ENCODE data around the gene SORCS2. TPM values are rescaled to one million over a fixed set of nuclear protein-coding genes. Genes with fewer than 3 reads are reported as not detected.
A peak's percentile ranks its signal among the peaks of the same experiment; 100 is the strongest.

SORCS2 gene
- total and polyA plus RNA-seq, 2 experiments from 2014 or later = 0.38 to 1.4 TPM

- Histone ChIP-seq H3K79me2 (ENCODE audit: insufficient read depth) (no peaks in the 10 kb centered on the region), H3K27ac (no peak overlapping the region), H3F3A (ENCODE audit: insufficient read depth) (no peaks in the 10 kb centered on the region), H3K4me1 (ENCODE audit: insufficient read depth) (no peaks in the 10 kb centered on the region), H3K36me3 (ENCODE audit: low read depth) (no peaks in the 10 kb centered on the region), H3K9me2 (ENCODE audit: insufficient read depth) (no peaks in the 10 kb centered on the region), H3K4me3 (no peak overlapping the region), H4K20me1 (ENCODE audit: insufficient read depth) (no peaks in the 10 kb centered on the region), H3K27me3 (replicated peaks; ENCODE audit: insufficient read depth) (no peaks in the 10 kb centered on the region), H3K9ac (no peak overlapping the region), H2AFZ (no peak overlapping the region), H3K4me2 (ENCODE audit: unreplicated experiment) (no peak overlapping the region), H3K9me3 (ENCODE audit: low read depth) (no peaks in the 10 kb centered on the region)
- no peak for TF ChIP-seq EZH2phosphoT487 (IDR thresholded peaks at IDR 0.05; ENCODE audit: insufficient read depth, low read depth)
- TF ChIP-seq EZH2 (IDR thresholded peaks at IDR 0.05; ENCODE audit: insufficient read depth, poor library complexity, severe bottlenecking) = no peak
- peak; percentile 62 for DNase-seq
- 33% methylated on average over 17 to 19 of the region's 19 CpGs for WGBS, 2 experiments (ENCODE audit: low coverage in 1 of 2, low lambda C conversion rate in 2 of 2, missing lambda C conversion rate in 2 of 2)
- in situ Hi-C loops (cut with MboI) = loop anchor here (10.0 kb wide), 1 partner anchor 101 kb away; the partner anchor contains the start of gene SORCS2
Observed at GRCh38 chr4:7295911-7296660, 103.7 kb downstream of the SORCS2 start.

GRCh38 chr4:7296661-7297335 lies 104.5 kb downstream of the SORCS2 start:
- DNase-seq = no peak
- no peak overlapping the region for H2AFZ ChIP-seq
- no peaks in the 10 kb centered on the region for H3K9me3 ChIP-seq (ENCODE audit: low read depth)
- no peaks in the 10 kb centered on the region for H3K79me2 ChIP-seq (ENCODE audit: insufficient read depth)
- H3K4me3 ChIP-seq = no peak overlapping the region
- H3K27ac ChIP-seq = no peak overlapping the region
- H3K36me3 ChIP-seq (ENCODE audit: low read depth) = no peaks in the 10 kb centered on the region
- no peaks in the 10 kb centered on the region for H3F3A ChIP-seq (ENCODE audit: insufficient read depth)
- in situ Hi-C loops (cut with MboI) = loop anchor here (10.0 kb wide), 1 partner anchor 102 kb away; the partner anchor contains the start of gene SORCS2
- no peaks in the 10 kb centered on the region for H3K9me2 ChIP-seq (ENCODE audit: insufficient read depth)
- 81 to 86% methylated on average over 10 to 23 of the region's 23 CpGs for whole genome bisulfite sequencing, 2 experiments (ENCODE audit: low coverage in 1 of 2, low lambda C conversion rate in 2 of 2, missing lambda C conversion rate in 2 of 2)
- no peaks in the 10 kb centered on the region for H4K20me1 ChIP-seq (ENCODE audit: insufficient read depth)
- H3K9ac ChIP-seq = no peak overlapping the region
- H3K4me1 ChIP-seq (ENCODE audit: insufficient read depth) = no peaks in the 10 kb centered on the region
- H3K4me2 ChIP-seq (ENCODE audit: unreplicated experiment) = no peak overlapping the region
- TF ChIP-seq EZH2 (IDR thresholded peaks at IDR 0.05; ENCODE audit: insufficient read depth, poor library complexity, severe bottlenecking) (no peak), EZH2phosphoT487 (IDR thresholded peaks at IDR 0.05; ENCODE audit: insufficient read depth, low read depth) (no peak)
- no peaks in the 10 kb centered on the region for H3K27me3 ChIP-seq (replicated peaks; ENCODE audit: insufficient read depth)

GRCh38 chr4:7297374-7297773 lies 105.0 kb downstream of the SORCS2 start:
- in situ Hi-C loops (cut with MboI) = loop anchor here (10.0 kb wide), 1 partner anchor 103 kb away; the partner anchor contains the start of gene SORCS2

GRCh38 chr4:7297881-7298280 lies 105.5 kb downstream of the SORCS2 start:
- no peaks in the 10 kb centered on the region for H3K79me2 ChIP-seq (ENCODE audit: insufficient read depth)
- WGBS, 2 experiments (ENCODE audit: low coverage in 1 of 2, low lambda C conversion rate in 2 of 2, missing lambda C conversion rate in 2 of 2) = 69 to 75% methylated on average over 3 to 8 of the region's 8 CpGs
- no peak for DNase-seq
- no peak overlapping the region for H3K4me2 ChIP-seq (ENCODE audit: unreplicated experiment)
- H4K20me1 ChIP-seq (ENCODE audit: insufficient read depth) = no peaks in the 10 kb centered on the region
- H3K4me3 ChIP-seq = no peak overlapping the region
- in situ Hi-C loops (cut with MboI) = loop anchor here (10.0 kb wide), 1 partner anchor 103 kb away; the partner anchor contains the start of gene SORCS2
- H3K27me3 ChIP-seq (replicated peaks; ENCODE audit: insufficient read depth) = 0 out of 2 replicates have a peak, but pooled peaks cover 2% of the 10 kb centered on the region
- no peak overlapping the region for H3K27ac ChIP-seq
- H3K4me1 ChIP-seq (ENCODE audit: insufficient read depth) = no peaks in the 10 kb centered on the region
- TF ChIP-seq EZH2 (IDR thresholded peaks at IDR 0.05; ENCODE audit: insufficient read depth, poor library complexity, severe bottlenecking) = no peak
- no peak for TF ChIP-seq EZH2phosphoT487 (IDR thresholded peaks at IDR 0.05; ENCODE audit: insufficient read depth, low read depth)
- H3F3A ChIP-seq (ENCODE audit: insufficient read depth) = no peaks in the 10 kb centered on the region
- H3K9me3 ChIP-seq (ENCODE audit: low read depth) = no peaks in the 10 kb centered on the region
- no peaks in the 10 kb centered on the region for H3K36me3 ChIP-seq (ENCODE audit: low read depth)
- no peak overlapping the region for H3K9ac ChIP-seq
- H2AFZ ChIP-seq = no peak overlapping the region
- H3K9me2 ChIP-seq (ENCODE audit: insufficient read depth) = no peaks in the 10 kb centered on the region

More at GRCh38 chr4:7297374-7297773, 105.0 kb downstream of the SORCS2 start:
- H2AFZ ChIP-seq = no peak overlapping the region
- TF ChIP-seq EZH2 (IDR thresholded peaks at IDR 0.05; ENCODE audit: insufficient read depth, poor library complexity, severe bottlenecking) (no peak), EZH2phosphoT487 (IDR thresholded peaks at IDR 0.05; ENCODE audit: insufficient read depth, low read depth) (no peak)
- H3K27ac ChIP-seq = no peak overlapping the region
- H3K9ac ChIP-seq = no peak overlapping the region
- DNase-seq = no peak
- H3K4me1 ChIP-seq (ENCODE audit: insufficient read depth) = no peaks in the 10 kb centered on the region
- H3K4me3 ChIP-seq = no peak overlapping the region
- H3K36me3 ChIP-seq (ENCODE audit: low read depth) = no peaks in the 10 kb centered on the region
- H3F3A ChIP-seq (ENCODE audit: insufficient read depth) = no peaks in the 10 kb centered on the region
- H3K9me3 ChIP-seq (ENCODE audit: low read depth) = no peaks in the 10 kb centered on the region
- no peaks in the 10 kb centered on the region for H3K79me2 ChIP-seq (ENCODE audit: insufficient read depth)
- no peaks in the 10 kb centered on the region for H3K27me3 ChIP-seq (replicated peaks; ENCODE audit: insufficient read depth)
- H4K20me1 ChIP-seq (ENCODE audit: insufficient read depth) = no peaks in the 10 kb centered on the region
- H3K4me2 ChIP-seq (ENCODE audit: unreplicated experiment) = no peak overlapping the region
- 67 to 78% methylated on average over 8 to 9 of the region's 9 CpGs for WGBS, 2 experiments (ENCODE audit: low coverage in 1 of 2, low lambda C conversion rate in 2 of 2, missing lambda C conversion rate in 2 of 2)
- H3K9me2 ChIP-seq (ENCODE audit: insufficient read depth) = no peaks in the 10 kb centered on the region

All from GM23248 (cell line).